SK-N-SH treated with all-trans-retinoic acid at 6 μM for 48 hours (cell line): ENCODE results near the gene FANCI.

Experiments used
- ATAC-seq: fragments of 200-7000 bp; cut with Tn5 transposase; 3 replicates; pipeline ENCODE4 v1.9.1; 2020; ENCODE audit warnings: mild to moderate bottlenecking, moderate library complexity
- ARNTL ChIP-seq: fragments of 450-650 bp; formaldehyde crosslinking; IDR thresholded peaks from 2 replicates; pipeline ENCODE4 v1.5.0; 2020; ENCODE audit warnings: low read depth, mild to moderate bottlenecking, moderate library complexity, borderline replicate concordance
- BACH2 ChIP-seq: fragments of 250-450 bp; sonication (Bioruptor Pico); IDR thresholded peaks from 2 replicates; pipeline ENCODE4 v1.9.0; 2021; ENCODE audit warnings: mild to moderate bottlenecking, borderline replicate concordance
- CREB5 ChIP-seq: fragments of 250-450 bp; sonication (Bioruptor Pico); IDR thresholded peaks from 2 replicates; pipeline ENCODE4 v1.5.1; 2020; ENCODE audit warnings: low read depth, mild to moderate bottlenecking, moderate library complexity
- CSDC2 ChIP-seq: fragments of 250-450 bp; sonication (Bioruptor Pico); IDR thresholded peaks from 2 replicates; pipeline ENCODE4 v1.5.0; 2020; ENCODE audit warnings: mild to moderate bottlenecking, moderate library complexity
- CSRNP3 ChIP-seq: fragments of 250-450 bp; sonication (Bioruptor Pico); IDR thresholded peaks from 2 replicates; pipeline ENCODE4 v1.5.1; 2021; ENCODE audit warnings: mild to moderate bottlenecking, moderate library complexity
- GLIS3 ChIP-seq: fragments of 250-450 bp; sonication (Bioruptor Pico); IDR thresholded peaks from 2 replicates; pipeline ENCODE4 v1.5.0; 2020; ENCODE audit warnings: mild to moderate bottlenecking, moderate library complexity
- ISL1 ChIP-seq: fragments of 250-450 bp; sonication (Bioruptor Pico); IDR thresholded peaks from 2 replicates; pipeline ENCODE4 v2.1.2; 2022; ENCODE audit warnings: mild to moderate bottlenecking, moderate library complexity
- OSR1 ChIP-seq: fragments of 250-450 bp; sonication (Bioruptor Pico); IDR thresholded peaks from 2 replicates; pipeline ENCODE4 v1.8.0; 2022; ENCODE audit warnings: moderate library complexity, mild to moderate bottlenecking, inconsistent platforms
- RARB ChIP-seq: fragments of 250-450 bp; sonication (Bioruptor Pico); IDR thresholded peaks from 2 replicates; pipeline ENCODE4 v1.8.0; 2021; ENCODE audit warnings: mild to moderate bottlenecking, moderate library complexity
- SNAI2 ChIP-seq: fragments of 250-450 bp; sonication (Bioruptor Pico); IDR thresholded peaks from 2 replicates; pipeline ENCODE4 v1.5.0; 2020; ENCODE audit warnings: mild to moderate bottlenecking, moderate library complexity
- TCF4 ChIP-seq: fragments of 250-450 bp; sonication (Bioruptor Pico); IDR thresholded peaks from 2 replicates; pipeline ENCODE4 v1.8.0; 2021; ENCODE audit warnings: mild to moderate bottlenecking, moderate library complexity, borderline replicate concordance
- TOX ChIP-seq: fragments of 250-450 bp; sonication (Bioruptor Pico); IDR thresholded peaks from 2 replicates; pipeline ENCODE4 v1.8.0; 2021; ENCODE audit warnings: mild to moderate bottlenecking, moderate library complexity, borderline replicate concordance
- TSHZ2 ChIP-seq: fragments of 250-450 bp; sonication (Bioruptor Pico); IDR thresholded peaks from 2 replicates; pipeline ENCODE4 v1.5.0; 2020; ENCODE audit warnings: mild to moderate bottlenecking, moderate library complexity
- ZC3H10 ChIP-seq: fragments of 250-450 bp; sonication (Bioruptor Pico); IDR thresholded peaks from 2 replicates; pipeline ENCODE4 v1.5.1; 2021; ENCODE audit warnings: mild to moderate bottlenecking, moderate library complexity
- ZFP3 ChIP-seq: fragments of 250-450 bp; sonication (Bioruptor Pico); IDR thresholded peaks from 2 replicates; pipeline ENCODE4 v1.5.0; 2020; ENCODE audit warnings: mild to moderate bottlenecking, moderate library complexity
- ZFP30 ChIP-seq: fragments of 450-650 bp; formaldehyde crosslinking; IDR thresholded peaks from 2 replicates; pipeline ENCODE4 v1.5.0; 2022; ENCODE audit warnings: mild to moderate bottlenecking, moderate library complexity
- ZNF565 ChIP-seq: fragments of 450-650 bp; formaldehyde crosslinking; conservative IDR thresholded peaks from 2 replicates; pipeline ENCODE4 v1.5.0; 2020; ENCODE audit warnings: low read depth, mild to moderate bottlenecking, moderate library complexity
- ZNF8 ChIP-seq: fragments of 450-650 bp; formaldehyde crosslinking; IDR thresholded peaks from 2 replicates; pipeline ENCODE4 v1.5.0; 2020; ENCODE audit warnings: mild to moderate bottlenecking, moderate library complexity
- TF ChIP-seq, protein P1 (sequence below): fragments of 250-450 bp; sonication (Bioruptor Pico); IDR thresholded peaks from 2 replicates; pipeline ENCODE4 v1.8.0; 2020; ENCODE audit warnings: mild to moderate bottlenecking, moderate library complexity, borderline replicate concordance
- TF ChIP-seq, protein P2 (sequence below): fragments of 250-450 bp; sonication (Bioruptor Pico); IDR thresholded peaks from 2 replicates; pipeline ENCODE4 v1.8.0; 2021; ENCODE audit warnings: low read depth, mild to moderate bottlenecking, moderate library complexity, borderline replicate concordance

FANCI gene

DNA sequence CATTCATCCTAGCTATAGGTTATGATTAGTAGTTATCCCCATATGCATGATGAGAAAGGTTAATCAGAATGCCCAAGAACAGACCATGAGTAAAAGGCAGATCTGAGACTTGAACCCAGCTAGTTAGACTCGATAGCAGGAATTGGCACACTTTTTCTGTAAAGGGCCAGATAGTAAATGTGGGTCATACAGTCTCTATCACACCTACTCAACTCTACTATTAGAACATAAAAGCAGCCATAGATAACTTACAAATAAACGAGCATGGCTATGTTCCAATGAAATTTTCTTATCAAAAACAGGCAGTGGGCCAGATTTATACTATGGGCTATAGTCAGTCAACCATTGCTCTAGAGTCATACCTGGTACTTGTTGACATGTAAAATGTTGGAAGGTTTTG, 66.2 kb downstream of the FANCI start:
- ATAC-seq, result no peak
- TF ChIP-seq, protein P1, sequence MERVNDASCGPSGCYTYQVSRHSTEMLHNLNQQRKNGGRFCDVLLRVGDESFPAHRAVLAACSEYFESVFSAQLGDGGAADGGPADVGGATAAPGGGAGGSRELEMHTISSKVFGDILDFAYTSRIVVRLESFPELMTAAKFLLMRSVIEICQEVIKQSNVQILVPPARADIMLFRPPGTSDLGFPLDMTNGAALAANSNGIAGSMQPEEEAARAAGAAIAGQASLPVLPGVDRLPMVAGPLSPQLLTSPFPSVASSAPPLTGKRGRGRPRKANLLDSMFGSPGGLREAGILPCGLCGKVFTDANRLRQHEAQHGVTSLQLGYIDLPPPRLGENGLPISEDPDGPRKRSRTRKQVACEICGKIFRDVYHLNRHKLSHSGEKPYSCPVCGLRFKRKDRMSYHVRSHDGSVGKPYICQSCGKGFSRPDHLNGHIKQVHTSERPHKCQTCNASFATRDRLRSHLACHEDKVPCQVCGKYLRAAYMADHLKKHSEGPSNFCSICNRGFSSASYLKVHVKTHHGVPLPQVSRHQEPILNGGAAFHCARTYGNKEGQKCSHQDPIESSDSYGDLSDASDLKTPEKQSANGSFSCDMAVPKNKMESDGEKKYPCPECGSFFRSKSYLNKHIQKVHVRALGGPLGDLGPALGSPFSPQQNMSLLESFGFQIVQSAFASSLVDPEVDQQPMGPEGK, result no peak
- TF ChIP-seq SNAI2 (CRISPR knock-in tag) (no peak), TCF4 (no peak), ZNF8 (no peak), TOX (no peak), GLIS3 (CRISPR knock-in tag) (no peak), ZNF565 (CRISPR knock-in tag) (no peak), CSDC2 (CRISPR knock-in tag) (no peak), BACH2 (no peak), ZFP3 (CRISPR knock-in tag) (no peak), ZC3H10 (no peak), TSHZ2 (no peak), ARNTL (CRISPR knock-in tag) (no peak), RARB (no peak), CSRNP3 (no peak), ZFP30 (CRISPR knock-in tag) (no peak), ISL1 (CRISPR knock-in tag) (no peak), OSR1 (CRISPR knock-in tag) (no peak)

- ATAC-seq, result no peak
- TF ChIP-seq OSR1 (CRISPR knock-in tag) (no peak), GLIS3 (CRISPR knock-in tag) (no peak), ISL1 (CRISPR knock-in tag) (no peak), TCF4 (no peak)
- TF ChIP-seq, protein P2, sequence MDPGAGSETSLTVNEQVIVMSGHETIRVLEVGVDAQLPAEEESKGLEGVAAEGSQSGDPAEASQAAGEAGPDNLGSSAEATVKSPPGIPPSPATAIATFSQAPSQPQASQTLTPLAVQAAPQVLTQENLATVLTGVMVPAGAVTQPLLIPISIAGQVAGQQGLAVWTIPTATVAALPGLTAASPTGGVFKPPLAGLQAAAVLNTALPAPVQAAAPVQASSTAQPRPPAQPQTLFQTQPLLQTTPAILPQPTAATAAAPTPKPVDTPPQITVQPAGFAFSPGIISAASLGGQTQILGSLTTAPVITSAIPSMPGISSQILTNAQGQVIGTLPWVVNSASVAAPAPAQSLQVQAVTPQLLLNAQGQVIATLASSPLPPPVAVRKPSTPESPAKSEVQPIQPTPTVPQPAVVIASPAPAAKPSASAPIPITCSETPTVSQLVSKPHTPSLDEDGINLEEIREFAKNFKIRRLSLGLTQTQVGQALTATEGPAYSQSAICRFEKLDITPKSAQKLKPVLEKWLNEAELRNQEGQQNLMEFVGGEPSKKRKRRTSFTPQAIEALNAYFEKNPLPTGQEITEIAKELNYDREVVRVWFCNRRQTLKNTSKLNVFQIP (CRISPR knock-in tag), result no peak
These were observed 71.7 kb downstream of the FANCI start for GRCh38 chr15:89315375-89315929.

DNA sequence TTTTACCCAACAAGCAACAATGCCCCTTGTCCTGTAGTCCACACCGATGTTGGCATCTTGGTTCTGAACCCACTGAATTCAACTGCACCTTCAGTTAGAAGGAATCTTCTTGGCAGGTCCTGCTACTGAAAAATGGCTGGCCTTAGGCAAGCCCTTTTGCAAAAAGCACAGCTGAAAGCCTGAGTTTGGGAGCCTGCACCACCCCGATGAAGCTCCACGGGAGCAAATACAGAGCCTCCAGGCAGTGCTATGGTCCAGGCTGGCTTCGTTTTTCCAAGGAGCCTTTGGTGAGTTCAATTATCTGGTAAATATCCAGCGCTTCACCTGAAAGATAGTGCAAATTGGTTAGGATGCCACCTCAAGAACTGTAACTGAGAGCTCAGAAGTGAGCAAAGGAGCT, 72.7 kb downstream of the FANCI start:
- TF ChIP-seq CSDC2 (CRISPR knock-in tag), result no peak
- TF ChIP-seq TCF4, result no peak
- TF ChIP-seq, protein P1, result no peak
- no peak for TF ChIP-seq CREB5 (CRISPR knock-in tag)
- TF ChIP-seq TSHZ2, result no peak
- TF ChIP-seq ZFP30 (CRISPR knock-in tag), result no peak
- TF ChIP-seq TOX, result no peak

More for the DNA sequence above, 72.7 kb downstream of the FANCI start:
- ATAC-seq, result no peak
